Pancreas (tissue), 10 donors: Measurements from ENCODE around the gene EVC2. TPM values are rescaled to one million over a fixed set of nuclear protein-coding genes. Genes with fewer than 3 reads are reported as not detected.

Experiments used
- ATAC-seq, 4 donors: fragments of 200-7000 bp; cut with Tn5 transposase; one replicate each; pipeline versions ENCODE4 v1.8.0 to v1.9.1; 2020; ENCODE audit warnings: mild to moderate bottlenecking in 4 of 4, moderate library complexity in 4 of 4
- DNase-seq, 6 donors: peaks; one replicate each; pipeline ENCODE4 v3.0.0-alpha.2; 2020
- FAIRE-seq: peaks from 2 replicates; lab custom pipeline; 2012; peaks lifted over from hg19 to GRCh38; lab: Jason Lieb, UNC
- H3K27ac ChIP-seq, 4 donors: fragments of 200-600 bp; sonication (generic); 1 replicate in 3 of 4; 2 replicates in 1 of 4; pipeline versions ENCODE4 v1.5.0 to v1.8.0; 2020
- H3K27me3 ChIP-seq, 4 donors: fragments of 200-600 bp; one replicate each; pipeline ENCODE4 v1.8.0; 2021
- H3K36me3 ChIP-seq, 3 donors: fragments of 200-600 bp; sonication (generic) in 1 of 3; one replicate each; pipeline versions ENCODE4 v1.5.0 to v1.8.0; 2020 to 2021
- H3K4me1 ChIP-seq, 3 donors: fragments of 200-600 bp; one replicate each; pipeline ENCODE4 v1.8.0; 2021
- H3K4me3 ChIP-seq, 4 donors: fragments of 200-600 bp; sonication (generic) in 2 of 4; one replicate each; pipeline versions ENCODE4 v1.5.0 to v1.8.0; 2020 to 2021
- H3K9me3 ChIP-seq, 4 donors: fragments of 200-600 bp; one replicate each; pipeline ENCODE4 v1.8.0; 2021
- CTCF ChIP-seq, 4 donors: fragments of 200-600 bp; sonication (generic) in 3 of 4; IDR thresholded peaks; one replicate each; pipeline versions ENCODE4 v1.5.0 to v1.8.0; 2021; ENCODE audit warnings: antibody characterized with exemption in 4 of 4
- WGBS, 2 donors: extraction: QIAGEN DNeasy Blood & Tissue Kit; methylation state at CpG; one replicate each; pipeline ENCODE4 v1.1.7; 2013; 5-methylcytosine and 5-hydroxymethylcytosine counted together
- intact Hi-C, 3 donors: fragments of 100-400 bp; cut with DNase I; formaldehyde crosslinking; loops; one replicate each; pipeline versions ENCODE4 v1.11.1 to v1.14.2; 2022
- polyA plus RNA-seq, 2 donors: library from polyadenylated mRNA; stranded (reverse); fragments of 200-250 nt; gene quantifications; one replicate each; pipeline ENCODE4 v1.2.3, GENCODE V29; 2013
- total RNA-seq, 6 donors: library from RNA; stranded (reverse); fragmentation: NEBNext Ultra II Directional in 4 of 6; extraction: Animal tissue kit (Norgen Biotek cat#: 25700) in 4 of 6; gene quantifications; one replicate each; pipeline versions ENCODE4 v1.2.1 to v1.2.4, GENCODE V29; 2021 to 2023
- donor health status: healthy with polysubstance abuse.
- donor health status: DM: no; HTN: no; CAD: no; lungs with moderate emphysema.
- donor health status: DM: no; HTN: no; CAD: no.
- donor health status: control.
- donor health status: control.
- donor health status: Bipolar disorder and iron deficiency.
- donor health status: DM: yes; HTN: yes; CAD: no.
- donor health status: DM: no; HTN: no; CAD: no.
- donor health status: DM: no; HTN: no; CAD: no.
- donor health status: DM: yes; HTN: yes; CAD: no.

The EVC2 gene
- total and polyA plus RNA-seq, 8 donors, result 1.2 to 4.2 (median 1.9) TPM

- WGBS, 2 donors, result 89 to 96% methylated on average over 4 of the region's 4 CpGs
- Histone ChIP-seq H3K36me3 (no peaks in the 10 kb centered on the region), H3K4me1 (no peaks in the 10 kb centered on the region), H3K4me3 (no peak overlapping the region), H3K9me3 (no peaks in the 10 kb centered on the region), H3K27ac (no peak overlapping the region), H3K27me3 (no peaks in the 10 kb centered on the region)
- ATAC-seq (no peak), FAIRE-seq (no peak), DNase-seq (no peak)
- intact Hi-C loops, result no loop called here
- no peak for TF ChIP-seq CTCF (IDR thresholded peaks at IDR 0.05)
Observed at GRCh38 chr4:5638316-5638715, 70.0 kb downstream of the EVC2 start.

GRCh38 chr4:5636766-5637670 is 71.3 kb downstream of the EVC2 start:
- DNase-seq (no peak), ATAC-seq (no peak), FAIRE-seq (no peak)
- Histone ChIP-seq H3K27me3 (no peaks in the 10 kb centered on the region), H3K4me3 (no peak overlapping the region), H3K36me3 (no peaks in the 10 kb centered on the region), H3K9me3 (no peaks in the 10 kb centered on the region), H3K27ac (no peak overlapping the region), H3K4me1 (no peaks in the 10 kb centered on the region)
- no peak for TF ChIP-seq CTCF (IDR thresholded peaks at IDR 0.05)
- WGBS, 2 donors, result 85 to 89% methylated on average over 13 of the region's 13 CpGs
- intact Hi-C loops, result no loop called here

GRCh38 chr4:5635826-5636195 is 72.5 kb downstream of the EVC2 start:
- Histone ChIP-seq H3K9me3 (no peaks in the 10 kb centered on the region), H3K4me1 (no peaks in the 10 kb centered on the region), H3K36me3 (no peaks in the 10 kb centered on the region), H3K27me3 (no peaks in the 10 kb centered on the region), H3K27ac (no peak overlapping the region), H3K4me3 (no peak overlapping the region)
- FAIRE-seq (no peak), ATAC-seq (no peak), DNase-seq (no peak)
- TF ChIP-seq CTCF (IDR thresholded peaks at IDR 0.05), result no peak
- WGBS, 2 donors, result 80 to 89% methylated on average over 7 of the region's 7 CpGs
- intact Hi-C loops, result no loop called here

- Histone ChIP-seq H3K27me3 (no peaks in the 10 kb centered on the region), H3K36me3 (peaks cover 0 to 9% (median 0%) of the 10 kb centered on the region in 3 donors), H3K27ac (no peak overlapping the region), H3K9me3 (no peaks in the 10 kb centered on the region), H3K4me1 (no peaks in the 10 kb centered on the region), H3K4me3 (no peak overlapping the region)
- TF ChIP-seq CTCF (IDR thresholded peaks at IDR 0.05), result no peak
- intact Hi-C loops, result no loop called here
- no peak for FAIRE-seq
- WGBS, 2 donors, result 76 to 98% methylated on average over 2 of the region's 2 CpGs
- DNase-seq, result no peak
- ATAC-seq, result no peak
Observed at GRCh38 chr4:5632571-5632970, 75.8 kb downstream of the EVC2 start.

- Histone ChIP-seq H3K4me1 (no peaks in the 10 kb centered on the region), H3K36me3 (peaks cover 0 to 9% (median 0%) of the 10 kb centered on the region in 3 donors), H3K4me3 (no peak overlapping the region), H3K27ac (no peak overlapping the region), H3K27me3 (no peaks in the 10 kb centered on the region), H3K9me3 (no peaks in the 10 kb centered on the region)
- DNase-seq (no peak), FAIRE-seq (no peak), ATAC-seq (no peak)
- intact Hi-C loops, result no loop called here
- 78 to 84% methylated on average over 3 of the region's 3 CpGs for WGBS, 2 donors
- no peak for TF ChIP-seq CTCF (IDR thresholded peaks at IDR 0.05)
Observed at GRCh38 chr4:5632066-5632440, 76.3 kb downstream of the EVC2 start.
